GOT3 (cell line): ENCODE measurements around the gene HINT3.
"Not testable (repeated sequence)": the region's sequence is repeated elsewhere in the genome, so short reads cannot be mapped to it uniquely, and the experiment has no call there.

ENCODE experiments used
- DNase-seq: peaks from one replicate; lab custom pipeline; 2025; ENCODE audit warnings: mixed read lengths; lab: John Stamatoyannopoulos, UW

The HINT3 gene

DNA sequence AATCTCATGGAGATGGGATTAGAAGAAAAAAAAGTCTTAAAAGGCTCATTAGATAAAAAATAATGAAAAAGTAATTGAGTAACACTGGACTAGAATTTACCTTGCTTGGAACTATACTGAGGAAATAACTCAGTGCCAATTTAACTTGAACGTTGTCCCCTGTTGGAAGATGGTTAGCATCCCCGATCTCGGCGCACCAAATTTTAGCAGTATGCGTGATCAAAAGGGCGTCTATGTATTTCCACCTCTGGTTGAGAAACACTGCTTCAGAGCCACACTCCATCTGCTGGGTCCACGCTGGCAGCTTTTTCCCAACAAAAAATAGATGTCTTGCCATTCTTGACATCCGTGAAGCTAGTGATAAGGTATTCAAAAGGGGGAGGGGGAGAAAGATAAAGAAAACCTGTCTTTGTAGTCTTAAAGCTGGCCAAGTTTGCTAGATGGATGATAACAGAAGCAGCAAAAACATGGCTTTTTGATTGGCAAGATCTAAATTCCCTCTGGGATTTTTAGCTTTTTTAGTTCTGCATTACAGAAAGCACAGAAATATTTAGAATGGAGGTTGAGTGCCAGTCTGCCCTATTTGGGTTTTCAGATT, 6.4 kb downstream of the HINT3 start:
- no peak for DNase-seq

DNA sequence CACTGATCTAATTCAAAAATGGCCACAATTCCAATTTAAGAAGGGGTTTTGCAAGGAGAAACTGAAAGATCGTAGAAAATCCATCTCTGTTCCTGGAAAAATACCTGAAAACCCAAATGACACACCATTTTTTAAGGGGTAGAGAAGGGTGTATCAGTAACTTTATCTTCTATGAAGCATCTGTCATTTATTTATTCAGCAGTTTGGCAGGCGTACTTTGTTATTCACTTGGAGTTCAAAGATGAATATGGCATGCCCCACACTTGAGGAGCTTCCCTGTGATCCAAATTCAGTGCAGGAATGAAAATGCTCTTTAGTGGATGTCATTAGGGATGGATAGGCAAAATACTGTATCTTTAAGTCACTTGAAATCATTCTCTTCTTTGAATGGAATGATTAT, 7.2 kb downstream of the HINT3 start:
- DNase-seq: no peak

GRCh38 chr6:125966569-125966968, 10.0 kb downstream of the HINT3 start:
- no peak for DNase-seq

- no peak for DNase-seq
Observed at GRCh38 chr6:125968493-125968892, 11.9 kb downstream of the HINT3 start.

DNA sequence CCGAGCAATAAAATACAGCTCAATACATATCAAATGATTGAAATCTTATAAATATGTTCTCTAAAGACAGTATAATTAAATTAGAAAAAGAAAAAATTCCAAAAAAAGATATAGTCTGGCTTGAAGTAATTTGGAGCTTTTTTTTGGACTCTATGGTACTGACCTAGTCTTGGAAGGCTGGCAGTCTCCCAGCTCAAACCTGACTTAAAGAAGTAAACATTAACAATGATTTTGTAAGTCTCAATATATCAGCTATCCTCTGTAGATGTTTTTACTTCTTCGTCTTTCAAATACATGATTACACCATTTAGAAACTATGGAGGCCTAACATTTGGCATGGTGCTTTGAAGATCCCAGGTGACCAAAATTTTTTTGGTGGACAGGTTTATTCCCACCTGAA, 14.2 kb downstream of the HINT3 start:
- DNase-seq: no peak

- DNase-seq: not testable (repeated sequence)
Observed at GRCh38 chr6:125972478-125972877, 15.9 kb downstream of the HINT3 start.

- no peak for DNase-seq
Observed at GRCh38 chr6:125974214-125974866, 17.8 kb downstream of the HINT3 start.

DNA sequence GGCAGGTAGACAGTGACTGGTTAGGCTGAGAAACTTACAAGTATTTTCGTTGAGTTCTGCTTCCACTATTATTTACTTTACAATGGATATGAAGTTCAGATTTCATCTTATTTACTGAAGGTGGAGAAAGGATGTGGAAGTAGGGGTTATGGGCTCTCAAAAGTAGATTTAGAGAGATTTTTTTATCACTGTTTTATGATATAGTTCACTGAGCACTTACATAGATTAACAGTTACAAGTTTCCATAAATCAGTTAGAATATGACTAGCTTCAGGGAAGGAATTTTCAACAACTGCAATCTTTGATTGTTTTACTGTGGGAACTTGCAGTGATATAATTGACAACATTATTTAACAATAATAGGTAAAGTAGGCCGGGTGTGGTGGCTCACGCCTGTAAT, 22.5 kb downstream of the HINT3 start:
- DNase-seq: no peak

- no peak for DNase-seq
Observed at GRCh38 chr6:125981571-125982185, 25.1 kb downstream of the HINT3 start.

DNA sequence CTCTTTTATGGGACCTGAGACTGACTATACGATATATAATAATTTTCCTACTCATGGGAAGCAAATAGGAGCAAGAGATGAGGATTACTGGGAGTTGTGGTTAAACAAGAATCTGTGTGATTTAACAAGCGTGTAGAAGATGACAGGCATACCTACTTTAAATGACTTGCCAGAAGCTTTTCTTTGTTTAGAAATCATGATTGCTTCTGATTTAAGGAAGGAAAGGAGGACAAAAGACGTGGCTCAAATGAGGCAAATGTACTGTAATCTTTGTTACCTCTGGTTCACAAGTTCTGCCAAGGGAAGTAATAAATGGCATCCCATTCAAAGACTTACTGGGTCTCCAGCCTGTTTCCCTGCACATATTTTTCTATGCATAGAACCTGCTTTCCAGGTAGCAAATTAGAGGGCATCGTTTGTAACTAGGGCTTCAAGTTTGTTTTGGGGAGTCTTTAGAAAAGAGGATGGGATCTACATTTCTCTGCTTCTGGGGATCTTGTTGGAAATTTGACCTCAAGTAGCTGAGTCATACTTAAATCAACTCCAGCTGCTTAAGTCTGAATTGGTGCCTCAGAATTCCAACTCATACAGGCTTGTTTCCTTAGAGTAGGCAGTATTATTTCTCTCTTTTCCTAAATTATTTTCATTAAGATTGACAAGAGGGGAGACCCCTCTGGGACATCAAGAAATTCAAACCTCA, 26.8 kb downstream of the HINT3 start:
- no peak for DNase-seq

GRCh38 chr6:125984311-125984710, 27.7 kb downstream of the HINT3 start:
- no peak for DNase-seq

GRCh38 chr6:125985522-125985921, 29.0 kb downstream of the HINT3 start:
- no peak for DNase-seq

- no peak for DNase-seq
Observed at GRCh38 chr6:125985979-125986300, 29.4 kb downstream of the HINT3 start.

GRCh38 chr6:125986301-125987025, 29.9 kb downstream of the HINT3 start, which contains the start of gene TRMT11:
TRMT11 (plus strand) TSS chr6:125986540; CDS start chr6:125986551, 11 bp downstream.
- DNase-seq: peak; percentile 45

DNA sequence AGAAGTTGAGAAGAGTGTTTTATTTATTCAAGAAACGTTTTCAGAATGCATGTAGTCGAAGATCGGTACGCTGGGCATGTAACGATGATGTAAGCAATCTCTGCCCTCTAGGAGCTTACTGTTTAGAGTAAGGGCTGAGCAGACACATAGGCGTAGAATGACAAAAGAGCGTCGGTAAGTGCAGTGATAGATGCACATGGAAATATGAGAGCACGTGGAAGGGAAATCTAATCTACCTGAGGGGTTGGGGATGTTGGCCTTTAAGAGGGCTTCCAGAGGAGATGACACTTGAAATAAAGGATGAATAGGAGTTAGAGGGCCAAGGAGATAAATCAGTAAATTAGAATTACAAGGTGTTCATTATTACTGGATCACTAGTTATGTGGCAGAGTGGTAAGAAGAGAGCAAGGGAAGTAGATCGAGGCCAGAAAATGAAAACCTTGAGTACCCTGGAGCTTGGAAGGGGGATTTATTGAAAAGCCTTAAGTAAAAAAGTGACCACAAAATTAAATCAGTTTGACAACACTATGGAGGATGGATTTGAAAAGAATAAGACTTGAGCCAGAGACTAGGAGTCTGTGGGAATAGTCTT, 30.6 kb downstream of the HINT3 start:
- DNase-seq: no peak

DNA sequence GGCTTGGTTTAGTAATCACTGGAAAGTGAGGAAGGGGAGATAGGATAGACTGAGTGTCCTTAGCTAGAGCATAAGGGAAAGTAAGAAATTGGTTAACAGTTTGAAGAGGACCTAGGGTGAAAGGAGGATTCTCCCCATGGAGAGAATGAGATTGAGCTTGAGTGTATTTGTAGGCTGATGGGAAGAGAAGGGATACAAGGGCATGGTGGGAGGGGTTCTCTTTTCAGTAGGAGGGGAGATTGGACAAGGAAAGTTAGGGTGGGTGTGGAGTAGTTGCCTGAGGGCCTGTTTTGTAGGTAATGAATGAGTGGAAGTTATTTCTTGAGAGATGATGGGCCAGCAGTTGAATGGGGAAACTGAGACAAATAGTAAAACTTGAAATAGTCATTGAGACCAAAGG, 31.7 kb downstream of the HINT3 start:
- DNase-seq: no peak

DNA sequence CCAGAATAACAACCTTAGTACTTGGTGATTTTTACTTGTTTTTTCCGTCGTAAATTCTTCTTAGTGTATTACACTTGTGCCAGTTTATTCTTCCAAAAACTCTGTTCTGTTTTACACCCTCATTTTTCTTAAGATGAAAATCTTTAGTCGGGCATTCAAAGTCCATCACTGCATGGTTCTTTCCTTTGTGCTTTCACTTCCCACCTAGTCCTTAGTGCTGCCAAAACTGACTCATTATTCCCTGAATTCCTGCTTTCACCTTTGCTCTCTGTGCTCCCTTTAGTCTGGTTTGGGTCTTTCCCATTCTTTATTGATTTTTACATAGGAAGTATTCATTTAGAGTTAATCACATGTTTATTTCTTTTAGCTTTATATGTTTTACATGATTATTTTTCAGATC, 33.1 kb downstream of the HINT3 start:
- DNase-seq: no peak

- DNase-seq: no peak
Observed at GRCh38 chr6:125991653-125992052, 35.1 kb downstream of the HINT3 start.

GRCh38 chr6:125994670-125995488, 38.3 kb downstream of the HINT3 start:
- no peak for DNase-seq

- no peak for DNase-seq
Observed at GRCh38 chr6:125995972-125996580, 39.5 kb downstream of the HINT3 start.
